Measurements from ENCODE around the gene TMEM187. TPM values are rescaled to one million over a fixed set of nuclear protein-coding genes. Genes with fewer than 3 reads are reported as not detected.

The TMEM187 gene
- total RNA-seq, 1 donor from 2014 or later, result 140 TPM

DNA sequence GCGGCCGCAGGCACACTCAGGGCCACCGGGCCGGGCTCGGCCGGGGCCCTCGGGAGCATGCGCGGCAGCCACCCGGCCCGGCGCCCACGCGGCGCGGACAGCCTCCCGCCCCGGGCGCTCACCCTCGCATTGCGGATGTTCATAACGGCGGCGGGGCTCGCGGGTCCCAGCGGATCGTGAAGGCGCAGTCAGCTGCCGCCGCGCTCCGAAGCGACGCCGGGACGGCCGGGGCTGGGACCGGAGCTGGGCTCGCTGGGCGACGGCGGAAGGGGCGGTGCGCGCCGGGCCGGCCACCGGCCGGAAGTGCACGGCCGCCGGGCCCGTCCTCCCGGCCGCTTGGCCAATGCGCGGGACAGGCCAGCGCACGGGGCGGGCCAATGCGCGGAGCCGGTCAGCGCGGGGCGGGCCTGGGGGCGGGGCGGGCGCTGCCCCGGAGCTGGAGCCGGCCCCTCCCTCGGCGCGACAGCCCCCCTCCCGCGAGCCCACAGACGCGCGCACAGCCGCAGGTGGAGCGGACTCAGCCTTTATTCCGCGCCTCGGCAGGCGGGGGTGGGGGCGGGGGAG, 37.7 kb upstream of the TMEM187 start, which contains the start of gene NAA10:
TSS of gene NAA10 (minus strand) at position 276 of the 564 bp plus-strand sequence. CDS start at position 143, 133 bp downstream.
- peak; percentile 74 for DNase-seq (ENCODE audit: low spot score)

DNA sequence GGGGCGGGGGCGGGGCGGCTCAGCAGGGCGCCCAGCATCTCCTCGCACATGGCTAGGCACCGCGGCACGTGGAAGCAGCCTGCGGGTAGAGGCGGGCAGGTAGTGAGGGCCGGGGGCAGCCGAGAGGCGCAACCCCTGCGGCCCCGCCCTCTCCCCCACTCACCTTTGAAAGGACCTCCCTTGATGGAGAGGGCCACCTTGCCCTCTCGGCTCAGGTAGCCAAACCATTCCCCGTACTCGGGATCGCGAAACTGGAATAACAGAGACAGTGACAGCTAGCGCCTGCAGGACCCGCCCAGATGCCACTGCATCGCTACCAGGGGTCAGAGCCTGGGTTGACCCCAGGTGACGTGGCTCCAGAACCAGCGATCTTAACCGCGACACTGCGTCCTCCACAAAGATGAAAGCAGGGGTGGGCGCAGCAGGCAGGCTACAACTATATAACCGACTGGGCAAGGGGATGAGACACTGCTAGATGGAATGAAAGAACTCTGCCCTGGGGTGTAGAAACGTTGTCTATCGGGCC, 37.2 kb upstream of the TMEM187 start:
- DNase-seq (ENCODE audit: low spot score), result no peak

DNA sequence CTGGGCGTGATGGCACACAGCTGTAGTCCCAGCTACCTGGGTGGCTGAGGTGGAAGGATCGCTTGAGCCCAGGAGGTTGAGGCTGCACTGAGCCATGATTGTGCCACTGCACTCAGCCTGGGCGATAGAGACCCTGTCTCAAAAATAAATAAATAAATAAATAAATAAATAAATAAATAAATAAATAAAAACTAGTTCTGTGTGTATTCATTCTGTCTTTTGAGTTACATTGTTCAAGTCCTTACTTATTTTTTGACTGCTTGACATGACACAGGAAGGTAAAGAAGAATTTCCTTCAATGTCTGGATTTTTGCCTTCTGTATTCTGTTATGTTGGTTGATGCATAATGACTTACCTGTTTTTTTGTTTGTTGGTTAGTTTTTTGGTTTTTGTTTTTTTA, 35.5 kb upstream of the TMEM187 start:
- DNase-seq (ENCODE audit: low spot score), result no peak

DNA sequence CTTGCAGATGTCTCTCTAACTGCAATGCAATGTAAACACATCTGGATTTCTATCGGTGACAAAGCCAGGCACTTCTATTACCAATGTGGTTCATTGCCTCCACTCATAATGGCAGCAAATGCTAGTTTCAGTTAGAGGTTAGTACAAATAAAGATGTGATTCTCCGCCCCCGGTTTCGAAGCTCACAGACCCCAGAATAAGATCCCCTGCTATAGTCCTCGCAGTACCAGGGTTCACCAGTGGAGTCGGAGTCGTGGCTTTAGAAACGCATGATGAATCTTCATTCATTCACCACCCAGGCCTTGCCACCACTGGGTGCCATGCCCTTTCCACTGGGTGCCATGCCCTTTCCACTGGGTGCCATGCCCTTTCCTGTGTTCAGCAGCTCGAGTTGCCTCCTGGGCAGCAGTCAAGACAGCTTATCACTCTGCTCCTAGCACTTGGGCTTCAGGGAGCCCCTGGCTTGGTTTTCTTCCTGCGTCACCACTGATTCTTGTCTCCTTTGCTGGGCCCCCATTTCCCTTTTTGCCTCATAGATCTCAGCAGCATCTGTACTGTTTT, 34.2 kb upstream of the TMEM187 start:
- DNase-seq (ENCODE audit: low spot score), result no peak

DNA sequence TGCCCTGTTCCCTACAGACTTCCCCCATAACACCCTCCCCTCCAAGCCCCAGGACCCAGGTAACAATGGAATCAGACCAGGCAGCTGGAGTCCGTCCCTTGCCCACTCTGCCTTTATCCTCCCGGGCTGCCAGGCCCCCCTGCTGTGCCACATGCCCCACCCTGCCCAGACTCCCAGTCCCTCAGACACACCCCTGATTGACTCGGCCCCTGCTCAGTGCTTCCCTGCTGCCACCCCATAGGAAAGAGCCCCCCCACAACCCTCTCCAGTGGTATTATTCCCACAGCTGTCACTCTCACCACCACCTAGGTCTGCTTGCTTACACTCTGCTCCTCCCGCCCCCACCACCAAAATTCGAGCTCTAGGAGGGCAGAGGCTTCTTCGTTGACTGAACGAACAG, 33.0 kb upstream of the TMEM187 start:
- DNase-seq (ENCODE audit: low spot score), result no peak

DNA sequence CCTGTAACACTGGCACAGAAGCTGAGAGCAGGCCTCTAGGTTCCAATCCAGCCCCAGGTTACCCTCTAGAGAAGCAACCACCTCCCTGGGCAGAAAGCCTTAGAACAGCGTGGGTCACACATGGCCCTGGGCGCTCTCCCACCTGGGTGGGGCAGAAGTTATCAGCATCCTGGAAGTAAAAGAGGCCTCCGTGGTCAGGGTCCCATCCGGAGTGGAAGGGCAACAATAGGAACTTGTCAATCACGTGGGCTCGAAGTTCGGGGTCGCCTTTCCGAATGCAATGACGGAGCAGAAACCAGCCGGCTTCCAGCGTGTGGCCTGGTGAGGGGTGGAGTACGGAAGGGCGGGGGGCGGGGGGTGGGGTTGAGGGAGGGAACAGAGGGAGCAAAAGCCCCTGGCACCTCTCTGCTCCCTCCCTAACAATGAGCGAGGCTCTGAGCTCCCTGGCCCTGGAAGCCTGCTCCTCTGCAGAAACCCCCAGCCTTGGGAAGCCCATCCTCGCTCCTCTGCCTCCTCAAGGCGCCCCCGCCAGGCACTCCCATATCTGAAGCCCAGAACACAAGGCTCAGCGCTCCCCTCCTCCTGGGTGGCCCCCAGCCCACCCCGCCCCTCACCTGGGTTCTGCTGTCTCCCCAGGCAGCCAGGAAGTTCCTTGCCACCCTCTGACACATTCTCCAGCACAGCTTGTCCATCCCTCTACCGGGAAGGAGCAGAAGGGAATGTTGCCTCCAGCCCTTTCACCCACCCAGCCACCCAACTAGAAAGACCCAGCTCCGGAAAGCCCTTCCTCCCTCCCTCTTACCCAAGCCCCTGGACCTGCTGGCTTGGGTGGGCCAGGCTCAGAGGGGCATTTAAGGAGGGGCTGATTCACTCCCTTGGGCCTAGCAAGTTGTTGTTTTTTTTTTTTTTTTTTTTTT, 31.0 kb upstream of the TMEM187 start:
- DNase-seq (ENCODE audit: low spot score), result no peak

DNA sequence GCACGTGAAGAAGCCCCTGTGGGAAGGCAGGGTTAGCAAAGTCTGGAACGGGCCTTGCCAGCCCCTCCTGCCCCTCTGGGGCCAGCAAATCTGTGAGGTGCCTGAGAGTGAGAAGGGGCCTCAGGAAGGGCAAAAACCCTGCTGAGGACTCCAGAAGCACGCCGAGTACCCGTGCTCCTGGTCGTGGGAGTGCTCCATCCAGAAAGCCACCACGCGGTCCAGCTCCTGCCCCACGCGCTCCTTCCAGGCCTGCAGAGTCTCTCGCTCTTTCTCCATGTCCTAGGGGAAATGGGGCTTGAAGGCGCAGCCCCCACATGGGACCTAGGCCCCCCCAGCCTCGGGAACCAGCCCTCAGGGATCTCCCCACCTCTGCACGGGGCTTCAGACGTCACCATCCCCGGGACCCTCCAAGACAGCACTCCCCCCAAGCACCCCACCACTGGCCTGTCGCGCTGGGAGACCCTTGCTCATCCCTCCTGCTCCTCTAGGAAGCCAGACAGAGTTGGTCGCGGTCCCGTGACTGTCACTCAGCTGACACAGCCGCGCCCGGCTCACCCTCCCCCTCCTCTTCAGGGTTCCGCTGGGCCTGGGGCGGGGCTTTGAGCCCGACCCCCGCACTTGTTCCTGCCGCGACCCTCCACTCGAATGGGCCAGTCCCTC, 28.3 kb upstream of the TMEM187 start, which contains the start of gene RENBP:
TSS of gene RENBP (minus strand) at position 504 of the 660 bp plus-strand sequence. CDS start at position 471, 33 bp downstream.
- DNase-seq (ENCODE audit: low spot score), result no peak

DNA sequence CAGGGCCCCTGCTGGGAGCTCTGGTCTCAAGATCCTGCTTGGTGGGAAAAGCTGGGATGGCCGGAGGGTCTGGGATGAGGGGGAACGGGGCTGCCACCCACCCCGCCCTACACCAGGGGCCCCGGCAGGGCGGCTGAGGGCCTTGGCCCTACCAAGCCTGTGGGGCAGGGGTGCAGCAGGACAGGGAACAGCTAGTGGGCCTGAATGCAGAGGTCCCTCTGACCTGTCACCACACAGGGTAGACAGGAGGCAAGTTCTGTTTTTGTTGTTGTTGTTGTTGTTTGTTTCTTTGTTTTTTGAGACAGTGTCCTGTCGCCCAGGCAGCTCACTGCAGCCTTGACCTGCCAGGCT, 27.8 kb upstream of the TMEM187 start:
- no peak for DNase-seq (ENCODE audit: low spot score)

DNA sequence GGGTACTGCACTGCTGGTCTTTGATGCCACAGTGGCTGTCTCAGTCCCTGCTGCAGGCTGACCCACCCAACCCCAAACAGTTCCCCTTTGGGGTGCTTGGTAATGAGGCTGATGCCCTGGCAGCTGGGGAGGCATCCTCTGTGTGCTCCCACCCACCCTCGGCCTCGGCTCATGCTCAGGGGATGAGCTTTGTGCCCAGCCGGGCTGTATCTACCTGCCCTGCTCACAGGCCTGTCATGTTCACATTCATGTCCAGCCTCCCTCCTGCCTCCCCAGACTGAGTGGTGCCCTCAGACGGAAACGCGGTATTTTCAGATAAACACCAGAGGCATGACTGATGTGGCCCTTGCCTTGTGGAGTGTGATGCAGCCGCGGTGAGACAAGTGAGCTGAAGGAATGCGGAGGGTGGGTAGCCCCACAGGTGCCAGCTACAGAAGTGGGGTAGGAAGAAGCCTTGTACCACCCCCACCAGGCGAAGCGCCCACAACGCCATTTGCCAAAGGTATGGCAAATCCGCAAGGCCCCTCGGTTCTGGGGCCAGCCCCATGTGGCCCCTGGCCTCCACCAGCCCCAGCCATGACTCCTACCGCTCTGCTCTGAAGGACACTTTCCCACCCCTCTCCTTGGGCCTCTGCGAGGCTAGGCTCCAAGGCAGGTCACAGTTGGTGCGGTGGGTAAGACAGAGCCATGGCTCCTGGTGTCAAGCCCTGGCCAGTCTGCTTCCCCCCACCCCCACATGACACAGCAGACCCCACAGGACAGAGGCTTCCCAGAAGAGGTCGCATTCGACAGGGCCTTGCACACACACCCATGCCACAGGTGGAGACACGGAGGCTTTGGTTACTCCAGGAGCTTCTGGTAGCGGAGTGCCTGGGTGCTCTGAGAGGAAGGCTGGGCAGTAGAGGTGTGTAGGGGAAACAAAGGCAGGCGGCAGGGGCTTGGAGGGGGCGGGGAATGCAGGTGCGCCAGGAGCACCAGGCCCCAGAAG, 26.3 kb upstream of the TMEM187 start:
- DNase-seq (ENCODE audit: low spot score), result no peak

DNA sequence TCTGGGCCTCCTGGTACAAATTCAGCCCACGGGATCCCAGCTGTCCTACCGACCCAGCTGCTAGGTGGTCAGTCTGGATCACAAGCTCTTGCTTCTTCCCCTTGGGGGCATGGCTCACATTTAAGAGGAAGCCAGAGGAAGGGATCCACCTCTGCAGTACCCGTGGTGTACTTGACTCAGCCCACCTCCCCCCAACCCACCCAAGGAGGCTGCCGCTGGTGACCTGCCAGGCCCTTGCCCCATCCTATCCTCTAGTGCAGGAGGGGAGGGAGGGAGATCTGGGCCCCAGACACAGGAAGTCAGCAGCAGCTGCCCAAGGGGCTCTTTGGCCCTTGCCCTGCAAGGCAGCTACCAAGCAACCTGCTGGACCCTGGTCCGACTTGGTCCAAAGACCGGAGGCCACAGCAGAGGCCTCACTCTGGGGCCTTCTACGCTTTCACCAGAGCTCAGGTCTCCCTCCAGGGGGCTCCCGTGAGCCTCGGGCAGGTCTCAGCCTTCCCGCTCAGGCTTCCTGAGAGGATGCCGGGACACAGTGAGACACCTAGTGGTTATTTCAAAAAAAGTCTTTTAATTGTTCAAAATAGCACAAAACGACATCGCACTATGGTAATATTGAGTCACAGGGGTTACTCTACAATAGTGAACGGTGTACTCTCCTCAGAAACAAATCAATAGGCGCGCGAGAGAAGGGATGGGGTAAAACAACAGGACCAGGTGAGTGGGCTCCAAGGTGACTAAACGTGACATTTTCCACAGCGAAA, 25.4 kb upstream of the TMEM187 start:
- peak; percentile 60 for DNase-seq (ENCODE audit: low spot score)

DNA sequence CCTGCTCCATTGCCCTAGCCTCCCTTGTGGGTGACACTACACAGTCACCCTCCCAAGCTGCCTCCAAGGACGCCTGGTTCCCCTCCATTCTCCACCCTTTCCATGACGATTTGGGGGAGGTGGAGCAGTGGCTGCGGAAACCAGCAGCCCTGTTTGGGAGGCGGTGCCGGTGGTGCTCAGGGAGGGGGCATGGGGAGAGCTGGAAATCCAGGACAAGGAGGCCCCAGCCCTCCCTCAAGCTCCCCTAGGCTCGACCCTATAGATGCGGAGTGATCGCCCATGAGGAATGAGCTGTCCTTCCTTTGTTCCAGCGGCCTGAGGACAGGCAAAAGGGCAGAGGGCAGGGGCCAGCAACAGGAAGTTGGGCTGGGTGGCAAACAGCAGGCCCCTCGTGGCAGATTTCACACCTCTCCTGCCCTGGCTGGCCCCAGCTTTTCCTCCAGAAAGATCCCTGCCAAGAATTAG, 24.5 kb upstream of the TMEM187 start:
- DNase-seq (ENCODE audit: low spot score), result no peak

DNA sequence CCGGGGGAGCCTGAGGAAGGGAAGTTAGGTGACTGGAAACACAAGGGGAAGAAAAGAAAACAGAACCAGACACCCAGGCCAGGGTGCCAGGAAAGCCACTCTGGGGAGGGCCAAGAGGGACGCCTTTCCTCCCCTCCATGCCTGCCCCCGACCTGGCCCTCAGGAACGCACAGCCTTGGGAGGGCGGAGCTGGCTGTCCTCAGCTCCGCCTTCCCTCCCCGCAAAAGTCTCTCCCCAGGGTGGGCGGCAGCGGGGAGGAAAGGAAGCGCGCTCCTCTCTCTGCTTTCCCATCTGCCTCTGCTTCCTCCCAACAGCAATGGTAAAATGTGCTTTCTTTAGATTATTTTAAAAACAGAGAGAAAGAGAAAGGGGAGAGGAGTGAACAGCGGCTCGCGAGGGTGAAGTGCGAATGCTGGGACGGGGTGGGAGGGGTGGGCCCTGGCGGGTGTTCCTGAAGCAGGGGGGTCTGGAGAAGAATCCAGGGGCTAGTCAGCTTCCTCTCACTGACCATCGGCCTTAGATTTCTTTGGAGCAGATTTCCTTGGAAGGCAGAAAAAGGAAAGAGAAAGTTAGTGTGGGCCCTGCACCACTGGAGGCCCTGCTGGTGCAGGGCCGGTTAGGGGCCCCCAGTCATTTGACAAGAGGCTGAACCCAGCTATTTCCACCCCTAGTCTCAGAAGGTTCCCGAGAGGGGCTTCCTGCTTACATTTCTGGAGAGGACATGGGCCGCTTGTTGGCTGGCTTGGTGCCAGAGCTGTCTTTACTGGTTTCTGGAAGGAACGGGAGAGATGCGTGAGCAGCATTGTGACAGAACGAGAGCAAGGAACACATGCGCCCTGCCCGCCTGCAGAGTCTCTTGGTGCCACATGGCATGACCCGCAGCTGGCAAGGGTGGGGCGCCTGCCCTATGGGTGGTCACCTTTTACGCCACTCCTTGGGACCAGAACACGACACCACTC, 23.4 kb upstream of the TMEM187 start:
- no peak for DNase-seq (ENCODE audit: low spot score)

DNA sequence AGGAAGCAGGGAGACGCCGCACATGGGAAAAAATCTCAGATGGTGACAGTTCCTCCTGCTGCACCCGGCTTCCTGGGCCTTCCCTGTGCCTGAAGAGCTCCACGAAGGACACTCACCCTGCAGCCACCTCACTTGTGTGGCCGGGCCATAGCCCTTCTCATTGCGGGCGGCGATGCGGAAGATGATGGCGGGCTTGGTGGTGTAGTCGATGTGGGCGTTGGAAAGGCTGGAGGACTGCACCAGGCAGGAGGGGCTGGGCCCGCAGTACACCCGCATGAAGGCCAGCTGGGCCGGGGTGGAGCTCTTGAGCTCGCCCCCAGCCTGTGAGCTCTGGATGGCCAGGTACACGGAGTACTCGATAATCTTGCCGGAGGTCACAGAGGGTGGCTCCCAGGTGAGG, 22.4 kb upstream of the TMEM187 start:
- no peak for DNase-seq (ENCODE audit: low spot score)

DNA sequence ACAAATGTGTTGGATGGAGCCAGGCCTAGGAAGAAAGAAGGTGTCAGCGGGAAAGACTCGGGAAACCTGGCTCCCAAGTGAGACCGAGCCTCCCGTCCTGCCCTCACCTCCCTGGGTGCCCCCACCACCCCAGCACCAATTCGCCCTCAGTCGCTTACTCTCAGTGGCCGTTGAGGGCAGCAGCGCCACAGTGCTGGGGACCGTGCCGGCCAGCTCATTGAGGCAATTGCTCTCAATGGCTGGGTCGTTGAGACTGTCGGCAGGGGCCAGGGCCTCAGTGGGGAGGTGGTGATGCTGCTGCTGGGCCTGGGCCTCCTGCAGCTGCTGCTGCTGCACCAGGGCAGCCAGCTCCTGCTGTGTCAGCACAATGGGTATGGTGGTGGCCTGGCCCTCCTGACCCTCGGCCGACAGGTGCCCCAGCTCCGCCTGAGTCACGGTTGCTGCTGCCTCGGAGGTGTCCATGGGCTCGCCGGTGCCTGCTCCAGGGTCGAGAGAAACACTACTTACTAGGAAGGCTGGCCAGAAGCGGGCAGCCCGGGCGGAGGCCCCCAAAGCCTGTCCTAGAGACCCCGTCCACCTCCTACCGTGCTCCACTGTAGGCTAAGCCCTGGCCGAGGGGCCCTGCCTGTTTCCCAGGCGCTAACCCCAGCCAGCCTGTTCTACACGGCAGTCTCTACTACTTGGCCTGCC, 20.7 kb upstream of the TMEM187 start:
- no peak for DNase-seq (ENCODE audit: low spot score)

DNA sequence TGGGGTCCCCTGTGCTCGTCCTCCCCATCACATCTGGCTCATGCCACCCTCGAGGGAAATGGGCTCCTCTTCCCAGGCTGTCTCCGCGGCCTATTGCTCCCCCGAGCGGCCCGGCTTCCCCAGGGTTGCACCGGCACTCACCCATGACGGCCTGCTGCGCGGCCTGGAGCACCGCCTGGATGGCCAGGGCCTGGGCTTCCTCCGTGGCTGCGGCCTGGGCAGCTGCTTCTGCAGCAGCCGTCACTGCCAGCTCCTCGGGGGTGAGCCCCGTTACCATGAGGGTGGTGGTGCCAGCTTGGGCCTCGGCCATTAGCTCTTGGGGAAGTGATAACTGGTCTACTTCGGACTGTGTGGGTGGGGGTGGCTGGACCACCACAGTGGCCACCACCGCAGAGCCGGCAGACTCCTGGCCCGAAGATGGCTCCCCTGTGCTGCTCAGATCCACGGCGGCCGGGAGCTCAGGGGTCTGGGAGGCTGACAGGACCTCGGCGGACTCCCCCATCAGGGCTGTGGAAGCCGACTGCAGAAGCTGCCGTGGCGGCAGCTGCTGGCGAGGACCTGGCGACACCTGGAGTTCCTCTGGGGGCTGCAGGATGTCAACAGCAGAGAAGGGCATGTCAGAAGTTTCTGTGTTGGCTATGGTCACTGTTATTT, 20.1 kb upstream of the TMEM187 start:
- no peak for DNase-seq (ENCODE audit: low spot score)

DNA sequence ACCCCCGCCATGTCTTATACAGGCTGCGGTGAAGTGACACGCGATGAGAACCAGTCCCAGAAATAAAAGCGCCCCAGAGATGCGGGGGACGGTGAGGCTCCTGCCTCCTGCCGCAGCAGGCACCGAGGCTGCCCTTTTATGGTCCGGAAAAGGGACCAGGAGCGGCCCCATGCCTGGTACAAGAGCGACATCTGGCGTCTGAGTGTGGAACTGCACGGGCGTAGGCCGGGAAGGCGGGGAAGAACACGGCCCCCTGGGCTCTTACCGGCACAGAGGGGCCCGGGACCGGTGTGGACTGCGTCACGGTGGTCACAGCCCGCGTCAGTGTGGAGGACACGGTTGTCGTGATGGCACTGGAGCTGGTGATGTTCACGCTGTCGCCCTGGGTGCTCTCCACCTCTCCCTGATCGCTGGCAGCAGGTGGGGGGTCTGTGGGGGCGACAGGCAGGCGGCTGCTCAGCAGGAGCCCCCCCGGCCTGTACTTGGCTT, 19.2 kb upstream of the TMEM187 start:
- DNase-seq (ENCODE audit: low spot score), result peak; percentile 51

DNA sequence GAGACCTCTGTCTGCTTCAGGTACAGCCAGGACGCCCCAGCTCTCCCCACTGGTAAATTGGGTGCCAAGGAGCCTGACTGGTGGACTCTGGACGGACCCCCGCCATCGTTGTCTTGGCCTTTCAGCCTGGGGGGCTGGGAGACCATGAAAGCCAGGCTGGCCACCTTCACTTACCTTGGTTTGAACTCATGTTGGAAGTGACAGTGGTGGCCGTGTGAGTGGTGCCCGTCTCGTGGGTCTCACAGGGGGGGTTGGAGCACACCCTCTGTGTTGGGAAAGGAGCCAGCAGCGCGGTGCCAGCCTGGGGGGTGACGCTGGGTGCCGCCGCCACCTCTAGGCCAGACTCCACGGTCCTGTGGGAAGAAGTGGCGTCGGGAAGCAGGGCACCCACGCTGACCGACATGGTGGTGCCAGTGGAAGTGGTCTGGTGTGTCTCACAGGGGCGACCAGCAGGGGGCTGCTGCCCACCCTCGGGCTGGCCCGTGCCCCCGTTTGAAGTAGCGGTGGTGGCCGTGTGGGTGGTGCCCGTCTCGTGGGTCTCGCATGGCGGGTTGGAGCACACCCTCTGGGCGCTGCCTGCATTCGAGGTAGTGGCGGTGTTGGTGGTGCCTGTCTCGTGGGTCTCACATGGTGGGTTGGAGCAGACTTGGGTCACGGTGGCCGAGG, 18.5 kb upstream of the TMEM187 start:
- no peak for DNase-seq (ENCODE audit: low spot score)

Measured in umbilical cord (tissue), 2 donors.